Psoas muscle (tissue), 8 donors: ENCODE measurements around the gene GID4. TPM values are rescaled to one million over a fixed set of nuclear protein-coding genes. Genes with fewer than 3 reads are reported as not detected.
A peak's percentile ranks its signal among the peaks of the same experiment; 100 is the strongest.

Experiments
- ATAC-seq, 4 donors: fragments of 200-7000 bp; cut with Tn5 transposase; one replicate each; pipeline ENCODE4 v1.9.1; 2020; ENCODE audit warnings: moderate library complexity in 3 of 4, mild to moderate bottlenecking in 2 of 4
- DNase-seq, 2 donors: peaks; one replicate each; pipeline ENCODE4 v3.0.0-alpha.2; 2020
- H3K27ac ChIP-seq: fragments of 200-600 bp; one replicate; pipeline ENCODE4 v1.8.0; 2022
- H3K27me3 ChIP-seq, 3 donors: fragments of 200-600 bp in 1 of 3; one replicate each; pipeline versions ENCODE4 v1.6.1 to v1.8.0; 2013 to 2022; ENCODE audit warnings: low read length in 2 of 3, mild to moderate bottlenecking in 2 of 3, moderate library complexity in 1 of 3; ENCODE audit not compliant: insufficient read depth in 3 of 3
- H3K36me3 ChIP-seq, 2 donors: fragments of 200-600 bp in 1 of 2; one replicate each; pipeline versions ENCODE4 v1.6.1 to v1.8.0; 2013 to 2022; ENCODE audit warnings: low read depth in 1 of 2, mild to moderate bottlenecking in 1 of 2, moderate library complexity in 1 of 2; ENCODE audit not compliant: insufficient read depth in 1 of 2
- H3K4me1 ChIP-seq: fragments of 200-600 bp; one replicate; pipeline ENCODE4 v1.8.0; 2022
- H3K4me3 ChIP-seq: fragments of 200-600 bp; one replicate; pipeline ENCODE4 v1.8.0; 2022; ENCODE audit warnings: mild to moderate bottlenecking
- H3K9me3 ChIP-seq: fragments of 200-600 bp; one replicate; pipeline ENCODE4 v1.8.0; 2022
- WGBS, 3 donors: extraction: QIAGEN DNeasy Blood & Tissue Kit; methylation state at CpG; one replicate each; pipeline versions ENCODE4 v1.1.6 to v1.1.7; 2013; 5-methylcytosine and 5-hydroxymethylcytosine counted together
- intact Hi-C, 2 donors: fragments of 100-400 bp; cut with DNase I; formaldehyde crosslinking; loops; one replicate each; pipeline versions ENCODE4 v1.11.0 to v1.14.2; 2022
- polyA plus RNA-seq, 3 donors: library from polyadenylated mRNA; stranded (reverse); fragments of 200-250 nt; gene quantifications; one replicate each; pipeline ENCODE4 v1.2.3, GENCODE V29; 2013
- total RNA-seq, 4 donors: library from RNA; stranded (reverse); fragmentation: NEBNext Ultra II Directional in 2 of 4; extraction: Animal tissue kit (Norgen Biotek cat#: 25700) in 2 of 4; gene quantifications; one replicate each; pipeline versions ENCODE4 v1.2.1 to v1.2.4, GENCODE V29; 2021 to 2023
- TF ChIP-seq, protein P1 (sequence below): fragments of 200-600 bp; IDR thresholded peaks from one replicate; pipeline ENCODE4 v1.8.0; 2022; ENCODE audit warnings: antibody characterized with exemption
- donor health status: healthy with polysubstance abuse.
- donor health status: DM: no; HTN: no; CAD: no; lungs with moderate emphysema.
- donor health status: Bipolar disorder and iron deficiency.
- donor health status: healthy.
- donor health status: DM: yes; HTN: yes; CAD: no.
- donor health status: DM: no; HTN: no; CAD: no.
- donor health status: DM: no; HTN: no; CAD: no.
- donor health status: DM: yes; HTN: yes; CAD: no.

Gene GID4
- total and polyA plus RNA-seq, 7 donors, result 10.8 to 55.2 (median 38.0) TPM

DNA sequence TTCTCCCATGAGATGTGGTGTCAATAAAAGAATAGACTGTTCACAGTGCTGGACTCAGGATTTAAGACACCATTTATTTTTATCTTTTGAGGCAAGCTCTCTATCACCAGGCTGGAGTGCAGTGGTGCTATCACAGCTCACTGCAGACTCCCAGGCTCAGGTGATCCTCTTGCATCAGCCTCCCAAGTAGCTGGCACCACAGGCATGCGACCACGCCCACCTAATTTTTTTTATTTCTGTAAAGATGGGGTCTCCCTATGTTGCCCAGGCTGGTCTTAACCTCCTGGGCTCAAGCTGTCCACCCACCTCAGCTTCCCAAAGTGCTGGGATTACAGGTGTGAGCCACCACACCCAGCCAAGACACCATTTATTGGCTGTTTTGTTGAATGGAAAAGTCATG, 29.9 kb downstream of the GID4 start:
- Histone ChIP-seq H3K36me3 (peaks cover 3 to 27% of the 10 kb centered on the region in 2 donors), H3K27me3 (no peaks in the 10 kb centered on the region), H3K27ac (no peak overlapping the region), H3K9me3 (no peaks in the 10 kb centered on the region), H3K4me1 (peaks cover 18% of the 10 kb centered on the region), H3K4me3 (no peak overlapping the region)
- ATAC-seq (no peak), DNase-seq (no peak)
- TF ChIP-seq, protein P1, sequence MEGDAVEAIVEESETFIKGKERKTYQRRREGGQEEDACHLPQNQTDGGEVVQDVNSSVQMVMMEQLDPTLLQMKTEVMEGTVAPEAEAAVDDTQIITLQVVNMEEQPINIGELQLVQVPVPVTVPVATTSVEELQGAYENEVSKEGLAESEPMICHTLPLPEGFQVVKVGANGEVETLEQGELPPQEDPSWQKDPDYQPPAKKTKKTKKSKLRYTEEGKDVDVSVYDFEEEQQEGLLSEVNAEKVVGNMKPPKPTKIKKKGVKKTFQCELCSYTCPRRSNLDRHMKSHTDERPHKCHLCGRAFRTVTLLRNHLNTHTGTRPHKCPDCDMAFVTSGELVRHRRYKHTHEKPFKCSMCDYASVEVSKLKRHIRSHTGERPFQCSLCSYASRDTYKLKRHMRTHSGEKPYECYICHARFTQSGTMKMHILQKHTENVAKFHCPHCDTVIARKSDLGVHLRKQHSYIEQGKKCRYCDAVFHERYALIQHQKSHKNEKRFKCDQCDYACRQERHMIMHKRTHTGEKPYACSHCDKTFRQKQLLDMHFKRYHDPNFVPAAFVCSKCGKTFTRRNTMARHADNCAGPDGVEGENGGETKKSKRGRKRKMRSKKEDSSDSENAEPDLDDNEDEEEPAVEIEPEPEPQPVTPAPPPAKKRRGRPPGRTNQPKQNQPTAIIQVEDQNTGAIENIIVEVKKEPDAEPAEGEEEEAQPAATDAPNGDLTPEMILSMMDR, result no peak
- intact Hi-C loops, result no loop called here
- WGBS, 3 donors, result 89 to 100% (median 97%) methylated on average over 2 of the region's 2 CpGs

DNA sequence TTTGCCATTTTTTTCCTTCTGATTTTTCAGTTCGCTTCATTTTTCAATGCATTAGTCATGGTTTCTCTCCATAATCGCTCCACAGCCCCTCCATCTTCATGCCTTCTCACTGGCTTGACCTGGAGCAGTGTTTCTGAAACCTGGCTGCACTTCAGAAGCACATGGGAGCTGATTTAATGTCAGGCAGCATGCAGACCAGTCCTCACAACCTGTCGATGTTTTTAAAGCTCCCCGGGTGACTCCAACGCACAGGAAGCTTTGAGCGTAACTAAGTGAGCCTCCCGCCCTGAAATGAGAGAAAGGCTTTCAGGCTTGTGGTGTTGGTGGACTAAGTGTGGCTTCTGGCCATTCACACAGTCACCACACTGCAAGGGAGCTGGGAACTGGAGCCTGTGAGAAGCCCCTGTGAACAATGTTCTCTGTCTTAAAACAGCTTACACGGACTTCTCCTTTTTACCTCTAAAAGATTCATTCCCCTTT, 31.7 kb downstream of the GID4 start:
- Histone ChIP-seq H3K27ac (peak overlapping the region; percentile 23), H3K4me1 (peaks cover 7% of the 10 kb centered on the region), H3K9me3 (no peaks in the 10 kb centered on the region), H3K4me3 (peak overlapping the region; percentile 24), H3K27me3 (no peaks in the 10 kb centered on the region), H3K36me3 (peaks cover 0 to 14% of the 10 kb centered on the region in 2 donors)
- peak; percentile 53 to 74 (median 66) for ATAC-seq
- DNase-seq, result no peak
- TF ChIP-seq, protein P1, result no peak
- intact Hi-C loops, result no loop called here
- WGBS, 3 donors, result 6 to 8% (median 6%) methylated on average over 8 of the region's 8 CpGs

DNA sequence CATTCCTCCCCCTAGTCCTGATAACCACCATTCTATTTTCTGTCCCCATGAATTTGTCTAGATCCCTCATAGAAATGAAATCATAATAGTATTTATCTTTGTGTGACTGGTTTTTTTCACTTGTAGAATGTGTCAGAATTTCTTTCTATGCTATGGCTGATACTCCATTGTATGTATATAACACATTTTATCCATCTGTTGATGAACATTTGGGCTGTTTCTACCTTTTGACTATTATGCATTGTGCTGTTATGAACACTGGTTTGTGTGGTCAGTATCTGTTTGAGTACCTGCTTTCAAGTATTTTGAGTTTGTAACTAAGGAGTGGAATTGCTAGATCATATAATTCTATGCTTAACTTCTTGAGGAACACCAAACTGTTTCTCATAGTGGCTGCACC, 32.5 kb downstream of the GID4 start:
- Histone ChIP-seq H3K27me3 (no peaks in the 10 kb centered on the region), H3K4me3 (no peak overlapping the region), H3K27ac (peak overlapping the region; percentile 23), H3K36me3 (peaks cover 0 to 7% of the 10 kb centered on the region in 2 donors), H3K4me1 (peaks cover 7% of the 10 kb centered on the region), H3K9me3 (no peaks in the 10 kb centered on the region)
- intact Hi-C loops, result no loop called here
- ATAC-seq (no peak), DNase-seq (no peak)
- TF ChIP-seq, protein P1, result no peak

DNA sequence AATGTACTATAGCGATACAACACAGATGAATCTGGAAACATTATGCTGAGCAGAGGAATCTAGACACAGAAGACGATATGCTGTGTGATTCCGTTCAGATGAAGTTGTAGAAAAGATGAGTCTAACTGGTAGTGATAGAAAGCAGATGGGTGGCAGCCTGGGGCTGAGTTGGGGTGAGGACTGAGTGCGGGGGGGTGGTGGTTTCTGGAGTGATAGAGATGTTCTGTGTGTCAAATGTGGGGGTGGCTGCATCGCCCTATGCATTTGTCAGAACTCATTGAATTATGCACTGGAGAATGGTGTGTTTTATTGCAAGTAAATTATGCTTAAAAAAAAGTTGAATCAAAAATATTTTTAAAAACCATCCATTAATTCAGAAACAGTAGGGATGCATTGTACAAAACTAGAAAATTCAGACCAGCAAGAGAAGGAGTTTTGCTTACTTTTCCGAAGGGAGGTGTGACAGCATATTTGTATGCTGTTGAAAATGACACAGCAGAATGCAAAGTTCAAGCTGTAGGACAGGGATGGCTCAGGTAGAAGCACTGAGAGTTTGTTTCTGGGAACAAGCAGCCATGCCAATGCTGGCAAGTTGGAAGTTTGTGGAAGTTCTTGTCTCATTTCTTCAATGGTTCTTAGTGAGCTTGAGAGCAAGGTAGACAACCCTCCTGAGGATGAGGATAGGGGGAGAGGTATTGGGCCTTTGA, 35.5 kb downstream of the GID4 start:
- no peak overlapping the region for H3K27ac ChIP-seq
- peaks cover 7% of the 10 kb centered on the region for H3K4me1 ChIP-seq
- no peaks in the 10 kb centered on the region for H3K27me3 ChIP-seq
- no peaks in the 10 kb centered on the region for H3K9me3 ChIP-seq
- TF ChIP-seq, protein P1, result no peak
- no peaks in the 10 kb centered on the region for H3K36me3 ChIP-seq
- H3K4me3 ChIP-seq, result no peak overlapping the region
- ATAC-seq (no peak), DNase-seq (no peak)
- 86 to 90% (median 87%) methylated on average over 6 of the region's 6 CpGs for WGBS, 3 donors
- intact Hi-C loops, result no loop called here

DNA sequence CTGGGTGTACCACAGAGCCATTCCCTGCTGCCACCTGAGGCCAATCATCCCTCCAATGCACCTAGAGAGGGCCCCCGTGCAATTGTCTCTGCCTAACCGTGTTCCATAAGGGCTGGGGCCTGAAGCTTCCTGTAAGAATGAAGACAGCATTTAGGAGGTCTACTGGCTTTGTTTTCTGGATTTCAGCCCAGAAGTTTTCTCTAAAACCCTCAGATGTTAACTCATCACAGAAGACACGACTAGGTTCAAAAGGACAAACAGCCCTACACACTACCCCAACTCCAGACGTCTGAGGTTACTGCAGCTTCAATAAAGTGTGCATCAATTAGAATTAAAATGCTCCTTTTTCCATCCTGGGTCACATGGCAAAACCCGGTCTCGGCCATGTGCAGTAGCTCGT, 37.7 kb downstream of the GID4 start:
- 51 to 55% (median 52%) methylated on average over 7 of the region's 7 CpGs for WGBS, 3 donors
- H3K27me3 ChIP-seq, result no peaks in the 10 kb centered on the region
- no peak for DNase-seq
- no peak overlapping the region for H3K4me3 ChIP-seq
- H3K36me3 ChIP-seq, result no peaks in the 10 kb centered on the region
- intact Hi-C loops, result no loop called here
- ATAC-seq, result no peak
- H3K27ac ChIP-seq, result no peak overlapping the region
- H3K9me3 ChIP-seq, result no peaks in the 10 kb centered on the region
- TF ChIP-seq, protein P1, result no peak
- no peaks in the 10 kb centered on the region for H3K4me1 ChIP-seq
